Stimulated activated CD4-positive, alpha-beta T cell treated with anti-CD3 and anti-CD28 coated beads, Interleukin-4, amount 100 ng/mL, for 4 hours (primary cell): Measurements from ENCODE around the gene PRKCA.

Source experiments
- DNase-seq, 2 experiments: peaks; one replicate each; pipeline ENCODE4 v3.0.0-alpha.2; 2020

The PRKCA gene

GRCh38 chr17:66557200-66557599 is 254.8 kb downstream of the PRKCA start:
- no peak for DNase-seq

DNA sequence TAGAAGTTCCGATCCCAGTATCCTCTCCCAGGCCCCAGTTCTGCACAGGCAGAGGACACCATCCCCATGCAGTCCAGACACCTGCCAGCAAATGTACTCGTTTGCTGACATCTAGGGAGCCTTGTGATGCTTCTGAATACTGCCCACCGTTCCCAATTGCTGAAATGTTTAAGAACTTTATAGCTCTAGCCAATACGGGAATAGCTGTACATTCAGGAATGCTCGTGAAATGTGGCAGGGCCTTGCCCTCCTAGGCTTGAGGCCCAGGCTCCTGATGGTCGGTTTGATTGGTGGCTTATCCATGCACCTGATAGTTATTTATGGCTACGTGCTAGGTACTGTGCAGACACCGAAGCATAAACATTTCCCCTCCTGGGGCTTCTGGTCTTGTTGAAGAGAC is 255.5 kb downstream of the PRKCA start:
- no peak for DNase-seq

- no peak for DNase-seq
These were observed 258.3 kb downstream of the PRKCA start for GRCh38 chr17:66560691-66561090.

DNA sequence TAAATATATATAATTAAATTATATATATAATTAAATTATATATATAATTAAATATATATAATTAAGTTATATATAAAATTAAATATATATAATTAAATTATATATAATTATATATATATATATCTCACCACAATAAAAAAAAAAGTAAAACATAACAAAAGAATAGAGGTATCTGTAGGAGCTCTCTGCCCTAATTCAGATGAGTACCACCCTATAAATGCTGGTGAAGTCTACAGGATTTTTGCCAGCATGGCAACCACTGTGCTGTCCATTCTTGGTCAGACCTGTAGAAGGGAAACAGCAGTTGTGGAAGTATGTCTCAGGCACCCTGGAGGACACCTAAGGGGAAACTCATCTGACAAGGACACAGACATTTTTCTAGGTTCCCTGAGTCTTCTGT is 259.7 kb downstream of the PRKCA start:
- DNase-seq: no peak

- no peak for DNase-seq
These were observed 262.6 kb downstream of the PRKCA start for GRCh38 chr17:66564992-66565465.

GRCh38 chr17:66567234-66568170 is 265.1 kb downstream of the PRKCA start:
- peak; percentile 77 to 81 for DNase-seq

DNA sequence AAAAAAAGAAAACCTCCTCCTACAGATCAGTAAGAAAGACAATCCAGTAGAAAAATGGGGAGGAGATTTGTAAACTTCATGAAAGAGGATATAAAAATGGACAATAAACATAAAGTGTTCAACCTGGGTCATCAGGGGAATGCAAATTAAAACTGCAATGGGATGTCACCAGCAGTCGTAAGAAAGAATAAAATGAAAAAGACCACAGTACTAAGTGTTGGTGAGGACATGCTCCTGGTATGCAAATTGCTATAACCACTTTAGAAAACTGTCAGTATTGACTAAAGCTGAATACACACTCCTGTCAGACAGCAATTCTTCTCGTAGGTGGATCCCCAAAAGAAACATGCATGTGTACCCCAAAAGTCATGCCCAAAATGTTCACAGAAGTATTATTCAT is 267.2 kb downstream of the PRKCA start:
- no peak for DNase-seq

GRCh38 chr17:66570447-66571195 is 268.2 kb downstream of the PRKCA start:
- DNase-seq: no peak

DNA sequence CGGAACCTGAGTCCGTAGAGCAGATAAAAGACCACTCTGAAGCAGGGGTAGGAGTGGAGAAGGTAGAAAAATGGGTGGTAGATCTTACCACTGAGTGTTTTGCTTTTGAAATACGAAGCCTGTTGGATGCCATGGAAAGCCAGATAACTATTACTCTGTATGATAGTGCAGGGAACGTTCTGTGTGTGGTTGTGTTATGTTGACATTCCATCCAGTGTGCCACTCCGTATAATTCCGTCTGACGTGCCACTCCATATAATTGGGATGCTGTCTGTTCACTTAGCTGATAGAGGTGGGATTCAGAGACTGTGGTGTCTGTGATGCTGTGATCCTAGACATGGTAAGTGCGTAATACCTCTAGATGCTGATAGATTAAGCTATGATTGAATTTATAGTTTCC is 269.3 kb downstream of the PRKCA start:
- no peak for DNase-seq

GRCh38 chr17:66573078-66573477 is 270.7 kb downstream of the PRKCA start:
- no peak for DNase-seq

GRCh38 chr17:66574123-66574522 is 271.7 kb downstream of the PRKCA start:
- no peak for DNase-seq

- DNase-seq: no peak
These were observed 274.1 kb downstream of the PRKCA start for GRCh38 chr17:66576473-66576872.

- DNase-seq: no peak
These were observed 274.6 kb downstream of the PRKCA start for GRCh38 chr17:66577041-66577440.

DNA sequence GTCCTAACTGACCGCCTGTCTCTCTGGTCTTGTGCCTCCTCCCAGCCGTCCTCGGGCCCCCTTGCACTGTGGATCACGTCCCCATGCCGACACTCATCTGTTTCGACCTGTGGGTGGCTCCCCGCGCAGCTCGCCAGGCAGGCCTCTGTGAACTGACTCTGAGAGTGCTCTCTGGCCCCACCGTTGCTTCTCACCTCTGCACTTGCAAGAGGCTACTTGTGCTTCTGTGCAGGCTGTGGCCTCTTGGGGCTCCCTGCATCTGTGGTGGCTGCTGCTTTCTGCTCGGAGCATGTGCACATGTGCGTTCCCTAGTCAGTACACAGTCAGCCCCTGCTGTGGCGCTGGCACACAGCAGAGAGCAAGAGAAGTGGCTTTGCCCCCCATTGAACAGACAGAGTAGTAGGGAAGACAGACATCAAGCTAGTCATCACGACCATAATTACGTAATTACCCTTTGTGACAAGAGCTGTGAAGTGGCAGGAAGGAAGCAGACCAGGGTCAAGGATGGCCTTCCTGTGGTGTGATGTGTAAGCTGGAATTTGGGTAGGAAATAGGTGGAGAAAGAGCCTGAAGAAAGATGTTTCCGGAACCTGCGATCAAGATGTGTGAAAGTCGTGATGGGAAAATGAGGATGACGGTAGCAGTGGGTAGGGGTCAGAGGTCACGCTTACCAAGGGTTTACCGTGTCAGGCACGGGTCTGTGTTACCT is 276.5 kb downstream of the PRKCA start:
- DNase-seq: no peak

DNA sequence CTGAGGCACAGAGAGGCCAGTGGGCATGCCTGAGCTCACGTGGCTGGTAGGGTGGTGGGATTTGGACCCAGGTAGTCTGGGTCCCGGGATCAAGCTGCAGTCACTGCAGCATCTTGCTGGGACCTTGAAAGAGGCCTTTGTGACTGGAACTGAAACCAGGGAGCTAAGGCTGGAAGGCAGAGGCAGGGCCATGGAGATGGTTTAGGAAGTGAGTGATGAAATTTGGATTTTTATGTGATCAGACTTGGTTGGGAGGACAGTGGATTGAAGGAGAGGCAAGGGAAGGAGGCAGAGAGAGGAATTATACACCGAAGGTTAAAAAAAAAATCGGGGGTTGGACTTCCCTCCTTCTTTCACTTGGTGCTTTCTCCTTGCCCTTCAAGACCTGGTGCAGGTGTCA is 277.1 kb downstream of the PRKCA start:
- DNase-seq: no peak

- no peak for DNase-seq
These were observed 278.0 kb downstream of the PRKCA start for GRCh38 chr17:66580184-66580955.

- DNase-seq: no peak
These were observed 278.6 kb downstream of the PRKCA start for GRCh38 chr17:66580956-66581391.

DNA sequence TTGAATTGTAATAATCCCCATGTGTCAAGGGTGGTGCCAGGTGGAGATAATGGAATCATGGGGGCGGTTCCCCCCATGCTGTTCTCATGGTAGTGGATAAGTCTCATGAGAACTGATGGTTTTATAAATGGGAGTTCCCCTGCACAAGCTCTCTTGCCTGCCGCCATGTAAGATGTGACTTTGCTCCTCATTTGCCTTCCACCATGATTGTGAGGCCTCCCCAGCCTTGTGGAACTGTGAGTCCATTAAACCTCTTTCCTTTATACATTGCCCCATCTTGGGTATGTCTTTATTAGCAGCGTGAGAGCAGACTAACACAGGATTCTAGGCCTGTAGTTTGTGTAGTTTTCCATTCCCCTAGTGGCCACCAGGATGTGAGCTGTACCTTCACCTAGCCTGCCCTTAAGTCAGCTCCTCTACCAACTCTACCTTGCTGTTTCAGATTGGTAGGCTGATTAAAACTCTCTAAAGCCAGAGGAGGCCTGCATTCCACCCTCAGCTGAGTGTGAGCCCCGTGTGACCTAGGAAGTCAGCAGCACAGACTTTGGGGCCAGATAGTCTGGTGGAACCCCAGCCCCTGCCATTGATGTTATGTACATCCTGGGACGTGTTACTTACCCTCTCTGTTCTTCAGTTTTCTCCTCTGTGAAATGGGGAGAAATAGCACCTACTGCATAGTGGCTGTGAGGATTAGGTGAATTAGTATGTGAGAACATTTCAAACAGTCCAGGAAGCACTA is 280.1 kb downstream of the PRKCA start:
- no peak for DNase-seq

- DNase-seq: no peak
These were observed 280.8 kb downstream of the PRKCA start for GRCh38 chr17:66583112-66583748.

- no peak for DNase-seq
These were observed 282.5 kb downstream of the PRKCA start for GRCh38 chr17:66584927-66585326.

- no peak for DNase-seq
These were observed 283.1 kb downstream of the PRKCA start for GRCh38 chr17:66585472-66585871.
